ENCODE measurements around the gene GDPGP1. TPM values are rescaled to one million over a fixed set of nuclear protein-coding genes. Genes with fewer than 3 reads are reported as not detected.

Gene GDPGP1
- total RNA-seq, 3 donors from 2014 or later (not counting 1 experiment from before 2014, with no cell fraction given), result 7.8 to 11.1 (median 9.5) TPM

GRCh38 chr15:90219421-90220141, 14.4 kb upstream of the GDPGP1 start:
- H3K27me3 Mint-ChIP-seq (ENCODE audit: low read depth in 2 of 2), result no peaks in the 10 kb centered on the region
- H3K27ac Mint-ChIP-seq, result no peak overlapping the region
- H3K4me1 ChIP-seq (ENCODE audit: control insufficient read depth, insufficient read depth, low read length), result peaks cover 10% of the 10 kb centered on the region
- H3K36me3 Mint-ChIP-seq, result no peaks in the 10 kb centered on the region
- 69% methylated on average over 17 of the region's 17 CpGs for WGBS (ENCODE audit: insufficient coverage)
- ATAC-seq (peak in 2 of 3 donors; percentile 82 to 84), DNase-seq (peak; percentile 43 to 77)
- no peak overlapping the region for H3K27ac ChIP-seq (ENCODE audit: low read length)
- H3K9me3 Mint-ChIP-seq, result no peaks in the 10 kb centered on the region
- no peak overlapping the region for H3K4me3 ChIP-seq (ENCODE audit: low read length)
- H3K27me3 ChIP-seq (ENCODE audit: control insufficient read depth, insufficient read depth, low read length), result no peaks in the 10 kb centered on the region
- intact Hi-C loops (cut with micrococcal nuclease), result loop anchor here (1.0 to 5.0 kb wide), 2 partner anchors 76 to 457 kb away; no protein-coding TSS in a partner anchor
- peaks cover 4 to 5% of the 10 kb centered on the region in 2 donors for H3K4me1 Mint-ChIP-seq
- peak; percentile 59 for TF ChIP-seq CTCF (IDR thresholded peaks at IDR 0.05)
- H3K9me3 ChIP-seq (ENCODE audit: control insufficient read depth, insufficient read depth, low read length), result no peaks in the 10 kb centered on the region
- peaks cover 33% of the 10 kb centered on the region for H3K36me3 ChIP-seq (ENCODE audit: control insufficient read depth, insufficient read depth, low read length)
- H3K4me3 Mint-ChIP-seq, result no peak overlapping the region

GRCh38 chr15:90221246-90221900, 12.6 kb upstream of the GDPGP1 start:
- H3K4me1 ChIP-seq (ENCODE audit: control insufficient read depth, insufficient read depth, low read length), result peaks cover 10% of the 10 kb centered on the region
- H3K4me1 Mint-ChIP-seq, result no peaks in the 10 kb centered on the region
- H3K9me3 ChIP-seq (ENCODE audit: control insufficient read depth, insufficient read depth, low read length), result no peaks in the 10 kb centered on the region
- no peaks in the 10 kb centered on the region for H3K27me3 Mint-ChIP-seq (ENCODE audit: low read depth in 2 of 2)
- H3K9me3 Mint-ChIP-seq, result no peaks in the 10 kb centered on the region
- peak in 1 of 3 donors; percentile 33 for ATAC-seq
- no peak overlapping the region for H3K4me3 Mint-ChIP-seq
- TF ChIP-seq CTCF (IDR thresholded peaks at IDR 0.05), result no peak
- H3K4me3 ChIP-seq (ENCODE audit: low read length), result no peak overlapping the region
- intact Hi-C loops (cut with micrococcal nuclease), result no loop called here
- H3K27me3 ChIP-seq (ENCODE audit: control insufficient read depth, insufficient read depth, low read length), result no peaks in the 10 kb centered on the region
- no peak overlapping the region for H3K27ac Mint-ChIP-seq
- 81% methylated on average over 13 of the region's 14 CpGs for WGBS (ENCODE audit: insufficient coverage)
- peaks cover 47% of the 10 kb centered on the region for H3K36me3 ChIP-seq (ENCODE audit: control insufficient read depth, insufficient read depth, low read length)
- DNase-seq, result peak in 1 of 2 donors; percentile 42
- H3K27ac ChIP-seq (ENCODE audit: low read length), result no peak overlapping the region
- no peaks in the 10 kb centered on the region for H3K36me3 Mint-ChIP-seq

- Mint-ChIP-seq H3K36me3 (no peaks in the 10 kb centered on the region), H3K27ac (no peak overlapping the region), H3K9me3 (no peaks in the 10 kb centered on the region), H3K27me3 (ENCODE audit: low read depth in 2 of 2) (no peaks in the 10 kb centered on the region), H3K4me1 (no peaks in the 10 kb centered on the region), H3K4me3 (no peak overlapping the region)
- no CpG with 5 or more reads among the region's 2 CpGs for WGBS (ENCODE audit: insufficient coverage)
- Histone ChIP-seq H3K4me1 (ENCODE audit: control insufficient read depth, insufficient read depth, low read length) (peaks cover 5% of the 10 kb centered on the region), H3K4me3 (ENCODE audit: low read length) (no peak overlapping the region), H3K27me3 (ENCODE audit: control insufficient read depth, insufficient read depth, low read length) (no peaks in the 10 kb centered on the region), H3K9me3 (ENCODE audit: control insufficient read depth, insufficient read depth, low read length) (no peaks in the 10 kb centered on the region), H3K36me3 (ENCODE audit: control insufficient read depth, insufficient read depth, low read length) (peaks cover 45% of the 10 kb centered on the region), H3K27ac (ENCODE audit: low read length) (no peak overlapping the region)
- DNase-seq (no peak), ATAC-seq (no peak)
- no peak for TF ChIP-seq CTCF (IDR thresholded peaks at IDR 0.05)
- intact Hi-C loops (cut with micrococcal nuclease), result no loop called here
Observed at GRCh38 chr15:90222547-90222946, 11.5 kb upstream of the GDPGP1 start.

All from natural killer cell (primary cell).